H1 (cell line): Measurements from ENCODE around the gene NSUN7. TPM values are rescaled to one million over a fixed set of nuclear protein-coding genes. Genes with fewer than 3 reads are reported as not detected.

Experiments
- CTCF ChIA-PET: fragments of 300-600 bp; sonication (Branson Sonifier 250); formaldehyde crosslinking; loops from one replicate; lab custom pipeline; 2021; ENCODE audit not compliant: partially characterized antibody; lab: Charles Lee
- POLR2A ChIA-PET: fragments of 300-600 bp; sonication (Branson Sonifier 250); formaldehyde crosslinking; loops from one replicate; lab custom pipeline; 2021; ENCODE audit warnings: inconsistent platforms; ENCODE audit not compliant: partially characterized antibody; lab: Charles Lee
- DNase-seq, 2 experiments: peaks; one replicate each; pipeline versions ENCODE4 v3.0.0 to v3.0.0-alpha.2; 2010 to 2022; ENCODE audit warnings: low spot score in 2 of 2, low read depth in 1 of 2, mixed read lengths in 1 of 2
- FAIRE-seq: peaks from 2 replicates; lab custom pipeline; 2011; peaks lifted over from hg19 to GRCh38; lab: Jason Lieb, UNC
- H2AFZ ChIP-seq: 2 replicates; pipeline ENCODE4 v1.8.1; 2012; ENCODE audit warnings: low read length, inconsistent platforms
- H2AK5ac ChIP-seq: 2 replicates; pipeline ENCODE4 v1.6.1; 2013; ENCODE audit warnings: low read depth, low read length
- H2BK120ac ChIP-seq: replicated peaks from 2 replicates; pipeline ENCODE3; 2013; ENCODE audit warnings: low read depth, low read length, inconsistent platforms
- H2BK12ac ChIP-seq: 2 replicates; pipeline ENCODE4 v1.6.1; 2013; ENCODE audit warnings: low read depth, low read length
- H2BK15ac ChIP-seq: 2 replicates; pipeline ENCODE4 v1.6.1; 2013; ENCODE audit warnings: low read length
- H2BK20ac ChIP-seq: 2 replicates; pipeline ENCODE4 v1.6.1; 2013; ENCODE audit warnings: low read length
- H2BK5ac ChIP-seq: 2 replicates; pipeline ENCODE4 v1.6.1; 2013; ENCODE audit warnings: low read depth, low read length
- H3K14ac ChIP-seq: 2 replicates; pipeline ENCODE4 v1.6.1; 2013; ENCODE audit warnings: inconsistent platforms; ENCODE audit not compliant: insufficient read length
- H3K18ac ChIP-seq: 2 replicates; pipeline ENCODE4 v1.6.1; 2013; ENCODE audit warnings: low read length; ENCODE audit errors: extremely low read depth
- H3K23ac ChIP-seq: 2 replicates; pipeline ENCODE4 v1.6.1; 2013; ENCODE audit warnings: inconsistent platforms; ENCODE audit not compliant: insufficient read length
- H3K23me2 ChIP-seq: 2 replicates; pipeline ENCODE4 v1.6.1; 2013; ENCODE audit warnings: low read depth, low read length
- H3K27ac ChIP-seq: 2 replicates; pipeline ENCODE4 v1.6.1; 2011; ENCODE audit warnings: low read depth, low read length, inconsistent platforms
- H3K27me3 ChIP-seq, 4 experiments: replicated peaks in 1 of 4; 1 replicate in 1 of 4; 2 replicates in 3 of 4; pipeline versions ENCODE4 v1.6.1 to v1.8.1; 2011 to 2013; ENCODE audit warnings: low read length in 3 of 4, mild to moderate bottlenecking in 3 of 4, inconsistent platforms in 2 of 4, mixed read lengths in 2 of 4, moderate library complexity in 1 of 4; ENCODE audit not compliant: control insufficient read depth in 3 of 4, insufficient read depth in 3 of 4; ENCODE audit errors: extremely low read depth in 1 of 4
- H3K36me3 ChIP-seq, 4 experiments: 2 replicates each; pipeline versions ENCODE4 v1.6.1 to v1.8.1; 2011 to 2013; ENCODE audit warnings: mild to moderate bottlenecking in 4 of 4, low read length in 3 of 4, moderate library complexity in 2 of 4, control low read depth in 1 of 4, inconsistent platforms in 1 of 4; ENCODE audit not compliant: insufficient read depth in 4 of 4, control insufficient read depth in 2 of 4
- H3K4ac ChIP-seq: replicated peaks from 2 replicates; pipeline ENCODE3; 2013; ENCODE audit warnings: low read length, low read depth, mixed read lengths, inconsistent platforms; ENCODE audit not compliant: insufficient read length
- H3K4me1 ChIP-seq, 4 experiments: replicated peaks in 1 of 4; 1 replicate in 1 of 4; 2 replicates in 3 of 4; pipeline versions ENCODE4 v1.6.1 to v1.8.1; 2011 to 2013; ENCODE audit warnings: low read length in 3 of 4, inconsistent platforms in 2 of 4, mixed read lengths in 1 of 4; ENCODE audit not compliant: insufficient read depth in 4 of 4, control insufficient read depth in 3 of 4
- H3K4me2 ChIP-seq, 2 experiments: 2 replicates each; pipeline versions ENCODE4 v1.6.1 to v1.8.1; 2011 to 2013; ENCODE audit warnings: low read depth in 2 of 2, low read length in 2 of 2, control low read depth in 1 of 2, inconsistent platforms in 1 of 2, mild to moderate bottlenecking in 1 of 2; ENCODE audit not compliant: insufficient read depth in 1 of 2
- H3K4me3 ChIP-seq, 4 experiments: fragments of 200-600, 300-600 bp in 1 of 4; sonication (generic), shearing (Covaris generic), sonication (Bioruptor Twin) in 1 of 4; 2 replicates each; pipeline versions ENCODE4 v1.5.1 to v1.8.1; 2011 to 2016; ENCODE audit warnings: low read length in 4 of 4, low read depth in 3 of 4, control low read depth in 2 of 4, inconsistent platforms in 2 of 4, mild to moderate bottlenecking in 2 of 4, mixed read lengths in 1 of 4, moderate library complexity in 1 of 4; ENCODE audit not compliant: insufficient read depth in 2 of 4; ENCODE audit errors: extremely low read depth in 1 of 4
- H3K56ac ChIP-seq: replicated peaks from 2 replicates; pipeline ENCODE3; 2013; ENCODE audit warnings: low read depth, mild to moderate bottlenecking, mixed read lengths, low read length, inconsistent platforms; ENCODE audit not compliant: insufficient read length
- H3K79me1 ChIP-seq: 2 replicates; pipeline ENCODE4 v1.6.1; 2013; ENCODE audit warnings: low read depth, low read length, control low read depth
- H3K79me2 ChIP-seq, 2 experiments: 2 replicates each; pipeline versions ENCODE4 v1.6.1 to v1.8.1; 2012 to 2013; ENCODE audit warnings: low read length in 2 of 2, mild to moderate bottlenecking in 2 of 2, inconsistent platforms in 1 of 2; ENCODE audit not compliant: insufficient read depth in 2 of 2, control insufficient read depth in 1 of 2
- H3K9ac ChIP-seq, 4 experiments: replicated peaks in 1 of 4; 1 replicate in 1 of 4; 2 replicates in 3 of 4; pipeline versions ENCODE4 v1.6.1 to v1.8.1; 2011 to 2013; ENCODE audit warnings: low read depth in 3 of 4, low read length in 3 of 4, control low read depth in 2 of 4, mild to moderate bottlenecking in 2 of 4, moderate library complexity in 2 of 4, inconsistent platforms in 1 of 4; ENCODE audit errors: extremely low read depth in 1 of 4
- H3K9me3 ChIP-seq, 2 experiments: 2 replicates each; pipeline versions ENCODE4 v1.6.1 to v1.8.1; 2012 to 2013; ENCODE audit warnings: mild to moderate bottlenecking in 2 of 2, moderate library complexity in 2 of 2, control low read depth in 1 of 2, inconsistent platforms in 1 of 2, low read depth in 1 of 2, low read length in 1 of 2, mixed read lengths in 1 of 2; ENCODE audit not compliant: insufficient read depth in 2 of 2
- H4K20me1 ChIP-seq, 2 experiments: replicated peaks in 1 of 2; 2 replicates each; pipeline versions ENCODE3 to v1.8.1; 2011 to 2013; ENCODE audit warnings: inconsistent platforms in 2 of 2, low read length in 2 of 2, mild to moderate bottlenecking in 1 of 2; ENCODE audit not compliant: insufficient read depth in 2 of 2, control insufficient read depth in 1 of 2
- H4K5ac ChIP-seq: 2 replicates; pipeline ENCODE4 v1.6.1; 2013; ENCODE audit warnings: low read length, low read depth, mixed read lengths, inconsistent platforms; ENCODE audit not compliant: insufficient read length
- H4K8ac ChIP-seq: 2 replicates; pipeline ENCODE4 v1.8.0; 2013; ENCODE audit warnings: mild to moderate bottlenecking, moderate library complexity, low read length, inconsistent platforms; ENCODE audit not compliant: insufficient read depth; ENCODE audit errors: extremely low read depth
- H4K91ac ChIP-seq: replicated peaks from 2 replicates; pipeline ENCODE3; 2013; ENCODE audit warnings: low read length, mixed read lengths, inconsistent platforms; ENCODE audit not compliant: insufficient read length
- BCL11A ChIP-seq, 2 experiments: IDR thresholded peaks; one replicate each; pipeline ENCODE4 v1.6.1; 2011; ENCODE audit warnings: low read depth in 2 of 2, low read length in 2 of 2, mild to moderate bottlenecking in 2 of 2
- CEBPB ChIP-seq: IDR thresholded peaks from 2 replicates; pipeline ENCODE4 v1.6.1; 2012; ENCODE audit warnings: low read depth, low read length
- CHD1 ChIP-seq: IDR thresholded peaks from 2 replicates; pipeline ENCODE4 v1.6.1; 2012; ENCODE audit warnings: low read depth, low read length, improper control_type of control experiment
- CREB1 ChIP-seq: IDR thresholded peaks from 2 replicates; pipeline ENCODE4 v1.6.1; 2012; ENCODE audit warnings: inconsistent platforms
- EP300 ChIP-seq, 2 experiments: IDR thresholded peaks; 1 replicate in 1 of 2; 2 replicates in 1 of 2; pipeline ENCODE4 v1.6.1; 2011 to 2012; ENCODE audit warnings: low read depth in 2 of 2, low read length in 2 of 2, mild to moderate bottlenecking in 2 of 2, borderline replicate concordance in 1 of 2, inconsistent platforms in 1 of 2, moderate library complexity in 1 of 2
- HDAC6 ChIP-seq: IDR thresholded peaks from one replicate; pipeline ENCODE4 v1.7.1; 2012; ENCODE audit warnings: low read depth, mild to moderate bottlenecking, inconsistent platforms, low read length, moderate library complexity
- KDM1A ChIP-seq: fragments of 200-600, 300-600 bp; sonication (generic); IDR thresholded peaks from 2 replicates; pipeline ENCODE4 v1.7.1; 2016; ENCODE audit warnings: mild to moderate bottlenecking, low read length, borderline replicate concordance
- NRF1 ChIP-seq: IDR thresholded peaks from 2 replicates; pipeline ENCODE4 v1.6.1; 2011; ENCODE audit warnings: mild to moderate bottlenecking, low read depth, low read length, improper control_type of control experiment
- POLR2AphosphoS5 ChIP-seq: IDR thresholded peaks from 2 replicates; pipeline ENCODE4 v1.6.1; 2011; ENCODE audit warnings: low read depth, low read length
- RNF2 ChIP-seq: fragments of 200-900, 300-1000 bp; sonication (generic); IDR thresholded peaks from 2 replicates; pipeline ENCODE4 v1.7.1; 2016; ENCODE audit warnings: borderline replicate concordance, low read depth, mild to moderate bottlenecking, antibody characterized with exemption, low read length; ENCODE audit not compliant: poor library complexity, severe bottlenecking; ENCODE audit errors: missing control alignments
- RXRA ChIP-seq: IDR thresholded peaks from 2 replicates; pipeline ENCODE4 v1.6.1; 2011; ENCODE audit warnings: low read depth, mild to moderate bottlenecking, low read length, moderate library complexity; ENCODE audit not compliant: insufficient read depth
- SIRT6 ChIP-seq: IDR thresholded peaks from one replicate; pipeline ENCODE4 v1.7.1; 2012; ENCODE audit warnings: low read length, inconsistent platforms
- SIX5 ChIP-seq: IDR thresholded peaks from 2 replicates; pipeline ENCODE4 v1.6.1; 2011; ENCODE audit warnings: mild to moderate bottlenecking, low read depth, low read length
- SP2 ChIP-seq: IDR thresholded peaks from 2 replicates; pipeline ENCODE4 v1.6.1; 2012; ENCODE audit warnings: mild to moderate bottlenecking, low read length, inconsistent platforms
- ZNF274 ChIP-seq: IDR thresholded peaks from 2 replicates; pipeline ENCODE4 v1.7.0; 2012; ENCODE audit warnings: low read length, borderline replicate concordance; ENCODE audit errors: extremely low read depth
- WGBS, 2 experiments: shearing (Covaris generic) in 1 of 2; methylation state at CpG; one replicate each; pipeline versions ENCODE4 v1.1.6 to v1.1.7; 2013 to 2015; ENCODE audit warnings: low lambda C conversion rate in 2 of 2, mixed read lengths in 2 of 2, inconsistent platforms in 1 of 2, low coverage in 1 of 2, missing lambda C conversion rate in 1 of 2; ENCODE audit not compliant: insufficient replicate concordance in 2 of 2, insufficient coverage in 1 of 2, insufficient read length in 1 of 2; ENCODE audit errors: extremely low coverage in 1 of 2, missing lambda C conversion rate in 1 of 2; 5-methylcytosine and 5-hydroxymethylcytosine counted together
- polyA plus RNA-seq, 7 experiments: library from polyadenylated mRNA; depleted of rRNA in 3 of 7; stranded (reverse) in 5 of 7; unstranded in 2 of 7; fragments of >200 nt in 5 of 7; fragments of 200-250 nt in 2 of 7; gene quantifications; 1 replicate in 5 of 7; 2 replicates in 1 of 7; 4 replicates in 1 of 7; pipeline versions ENCODE4 v1.2.1 to v1.2.3, GENCODE V29; 2011 to 2013; ENCODE audit warnings: missing spikeins in 2 of 7, mixed read lengths in 2 of 7
- total RNA-seq: library from RNA; stranded (reverse); fragmentation: NEBNext Ultra II Directional; extraction: Animal tissue kit (Norgen Biotek cat#: 25700); gene quantifications from 2 replicates; pipeline ENCODE4 v1.2.1, GENCODE V29; 2021

Gene NSUN7
- total and polyA plus RNA-seq, 2 of the 8 experiments (the other 6 are each of a cell fraction or from before 2014, with no cell fraction given) = 8.8 to 24.4 TPM

- Histone ChIP-seq H3K23ac (no peak overlapping the region), H2BK120ac (no peak overlapping the region), H3K4me3 (no peak overlapping the region), H3K4ac (no peak overlapping the region), H3K23me2 (no peaks in the 10 kb centered on the region), H2BK5ac (no peak overlapping the region), H3K9me3 (peaks cover 0 to 3% of the 10 kb centered on the region in 2 experiments; a peak in 1 of 4 replicates), H2AK5ac (no peak overlapping the region), H4K91ac (no peak overlapping the region), H3K79me2 (no peaks in the 10 kb centered on the region), H3K14ac (no peak overlapping the region), H2BK15ac (no peak overlapping the region), H4K8ac (no peak overlapping the region), H3K79me1 (no peaks in the 10 kb centered on the region), H4K20me1 (no peaks in the 10 kb centered on the region), H3K27ac (no peak overlapping the region), H3K36me3 (peaks cover 0 to 34% (median 9%) of the 10 kb centered on the region in 4 experiments; a peak in 5 of 8 replicates), H3K18ac (no peak overlapping the region), H4K5ac (no peak overlapping the region), H3K4me1 (0 out of 7 replicates have a peak, but pooled peaks cover 0 to 2% (median 0%) of the 10 kb centered on the region in 4 experiments), H3K56ac (no peak overlapping the region), H3K9ac (no peak overlapping the region), H2BK20ac (no peak overlapping the region), H3K27me3 (no peaks in the 10 kb centered on the region), H3K4me2 (no peak overlapping the region), H2AFZ (no peak overlapping the region), H2BK12ac (no peak overlapping the region)
- ChIA-PET POLR2A (interaction anchor here (0.5 kb wide), 1 partner anchor 10 kb away, joined by 3 read pairs; no protein-coding TSS in a partner anchor), CTCF (no interaction called here)
- WGBS, 2 experiments = 91% methylated on average over 3 of the region's 3 CpGs; no CpG with 5 or more reads in 1 of the 2 experiments
- DNase-seq (no peak), FAIRE-seq (no peak)
- TF ChIP-seq CREB1 (no peak), CEBPB (no peak), HDAC6 (no peak), SP2 (no peak), KDM1A (no peak), BCL11A (IDR thresholded peaks at IDR 0.05; ENCODE audit: low read depth in 2 of 2, low read length in 2 of 2) (no peak), EP300 (IDR thresholded peaks at IDR 0.05; ENCODE audit: borderline replicate concordance in 1 of 2, low read depth in 2 of 2, low read length in 2 of 2) (no peak), POLR2AphosphoS5 (no peak), RXRA (no peak), SIRT6 (no peak), NRF1 (no peak), SIX5 (no peak), RNF2 (no peak), ZNF274 (no peak), CHD1 (no peak)
These were observed 13.5 kb downstream of the NSUN7 start for GRCh38 chr4:40763228-40763716.
